IPS DF 4.7 (cell line): ENCODE data around the gene GRIK1.
A peak's percentile ranks its signal among the peaks of the same experiment; 100 is the strongest.

ENCODE experiments used
- DNase-seq: peaks from one replicate; pipeline ENCODE4 v3.0.0-alpha.2; 2013; ENCODE audit warnings: low spot score; ENCODE audit errors: extremely low read depth

The GRIK1 gene

GRCh38 chr21:29914326-29914725 lies 25.5 kb downstream of the GRIK1 start:
- no peak for DNase-seq

DNA sequence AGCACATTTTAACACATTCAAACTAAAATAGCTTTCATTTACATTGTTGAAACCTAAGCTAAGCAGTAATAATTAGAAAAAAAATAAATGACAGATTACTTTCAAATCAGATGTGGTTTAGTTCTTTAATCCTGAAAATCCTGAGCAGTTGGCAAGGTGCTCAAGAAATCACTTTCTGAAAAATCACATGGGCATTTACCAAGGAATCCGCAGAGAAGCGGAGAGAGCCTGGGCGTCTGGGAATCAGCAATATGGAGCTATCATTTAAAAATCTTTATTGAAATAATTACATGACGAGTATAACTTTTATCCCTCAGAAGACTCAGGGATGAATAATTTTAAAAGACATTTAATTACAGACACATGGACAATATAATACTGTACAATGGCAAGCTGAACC lies 30.2 kb downstream of the GRIK1 start:
- no peak for DNase-seq

GRCh38 chr21:29904359-29905282 lies 35.2 kb downstream of the GRIK1 start:
- DNase-seq = no peak

DNA sequence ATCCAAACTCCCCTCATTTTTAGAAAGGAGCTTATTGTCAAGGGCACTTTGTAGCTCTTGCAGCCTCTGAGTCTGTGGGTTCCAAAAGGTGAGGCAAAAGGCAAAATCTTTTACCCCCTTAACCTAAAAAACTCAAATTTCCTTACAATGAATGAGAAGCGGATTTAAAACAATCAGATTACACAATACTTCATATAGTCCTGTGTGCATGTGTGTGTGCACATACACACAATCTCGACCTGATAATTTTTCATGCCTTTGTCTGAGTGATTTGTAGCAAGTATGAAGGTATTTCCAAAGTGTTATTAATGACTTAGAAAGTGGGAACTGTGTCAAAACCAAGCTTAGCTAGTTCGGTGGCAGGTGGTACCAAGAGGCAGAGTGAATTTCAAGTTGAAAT lies 42.9 kb downstream of the GRIK1 start:
- DNase-seq = no peak

DNA sequence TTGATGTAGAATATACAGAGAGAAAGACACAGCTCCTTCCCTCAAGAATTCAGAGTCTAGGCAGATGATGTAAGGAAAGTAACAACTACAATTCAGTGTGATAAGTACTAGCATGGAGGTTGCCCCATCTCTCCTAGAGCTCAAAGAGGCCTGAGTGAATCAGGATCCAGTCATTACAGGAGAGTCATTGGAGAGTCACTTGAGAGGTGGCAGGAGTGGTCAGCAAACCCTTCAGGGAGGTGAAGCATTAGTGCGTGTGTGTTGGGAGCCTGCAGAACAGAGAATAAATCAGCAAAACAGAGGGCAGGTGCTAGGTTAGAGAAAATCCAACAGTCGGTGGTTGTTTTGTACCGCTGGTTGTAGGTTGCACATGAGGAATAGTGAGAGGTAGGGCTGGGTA lies 46.1 kb downstream of the GRIK1 start:
- DNase-seq = no peak

DNA sequence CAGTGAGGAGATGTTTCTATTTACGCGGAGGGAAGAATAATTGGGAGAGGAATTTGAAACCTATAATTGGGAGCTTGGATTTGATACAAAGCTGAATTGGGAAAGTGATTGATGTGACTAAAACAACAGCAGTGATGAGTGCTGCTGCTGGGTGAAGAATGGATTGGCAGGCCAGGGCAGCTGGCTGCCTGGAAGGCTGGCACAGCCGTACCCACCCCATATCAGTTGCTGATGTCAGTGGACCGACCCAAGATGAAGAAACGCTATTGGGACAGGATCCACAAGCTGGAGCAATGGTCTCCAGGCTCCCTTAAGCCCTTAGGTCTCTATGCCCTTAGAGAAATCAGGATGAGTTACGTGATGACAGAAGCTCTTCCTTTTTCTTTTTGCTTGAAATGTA lies 47.4 kb downstream of the GRIK1 start:
- DNase-seq = no peak

GRCh38 chr21:29888437-29888836 lies 51.4 kb downstream of the GRIK1 start:
- DNase-seq = no peak

- DNase-seq = no peak
These were observed 52.3 kb downstream of the GRIK1 start for GRCh38 chr21:29887313-29888009.

DNA sequence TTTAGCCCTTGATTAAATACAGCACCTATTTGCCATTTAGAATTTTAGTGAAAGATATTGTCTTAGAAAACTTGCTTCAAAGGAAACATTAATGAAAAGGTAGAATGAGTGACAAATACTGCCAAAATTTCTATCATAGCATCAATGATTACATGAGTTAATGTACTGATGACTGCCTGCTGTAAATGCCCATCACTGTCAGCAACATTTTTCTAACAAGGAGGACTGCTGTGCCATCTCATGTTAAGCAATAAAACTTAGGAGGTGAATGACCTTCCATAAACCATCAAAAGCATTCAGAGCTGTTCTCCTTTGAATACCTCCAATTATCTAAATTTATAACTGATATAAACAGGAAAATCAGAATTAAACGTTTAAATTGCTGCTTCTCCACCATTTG lies 54.3 kb downstream of the GRIK1 start:
- DNase-seq = no peak

- no peak for DNase-seq
These were observed 63.9 kb downstream of the GRIK1 start for GRCh38 chr21:29875873-29876272.

DNA sequence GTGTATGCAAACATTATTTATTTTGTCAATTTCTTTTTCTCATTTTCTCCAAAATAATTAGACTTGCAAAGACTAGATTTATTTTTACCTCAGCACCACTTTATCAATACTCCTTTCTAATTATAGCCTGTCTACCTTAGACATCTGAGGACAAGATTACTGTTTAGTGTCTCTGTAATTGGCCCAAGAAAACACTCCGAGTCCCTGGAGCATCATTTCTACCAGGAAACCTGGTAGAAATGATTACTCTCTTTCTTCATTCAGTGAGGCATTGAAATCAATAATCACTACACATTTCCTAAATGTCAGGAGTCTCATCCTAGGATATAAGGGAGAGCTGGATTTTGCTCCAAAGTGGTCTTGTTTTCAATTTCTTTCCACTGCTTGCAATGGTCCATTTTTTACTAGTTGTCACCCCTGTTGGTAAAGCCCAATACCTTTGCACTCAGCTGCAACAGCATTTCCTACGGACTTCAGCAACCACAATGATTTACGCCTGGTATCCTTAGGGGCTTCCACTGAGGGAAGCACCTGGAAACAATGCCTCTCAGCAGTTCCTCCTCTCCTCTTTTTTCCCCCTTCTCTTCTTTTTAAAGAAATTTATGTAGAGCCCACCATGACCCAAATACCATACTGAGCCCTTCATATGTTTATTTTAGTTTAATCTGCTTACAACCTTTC lies 64.6 kb downstream of the GRIK1 start:
- DNase-seq = no peak

GRCh38 chr21:29873908-29874307 lies 65.9 kb downstream of the GRIK1 start:
- DNase-seq = no peak

DNA sequence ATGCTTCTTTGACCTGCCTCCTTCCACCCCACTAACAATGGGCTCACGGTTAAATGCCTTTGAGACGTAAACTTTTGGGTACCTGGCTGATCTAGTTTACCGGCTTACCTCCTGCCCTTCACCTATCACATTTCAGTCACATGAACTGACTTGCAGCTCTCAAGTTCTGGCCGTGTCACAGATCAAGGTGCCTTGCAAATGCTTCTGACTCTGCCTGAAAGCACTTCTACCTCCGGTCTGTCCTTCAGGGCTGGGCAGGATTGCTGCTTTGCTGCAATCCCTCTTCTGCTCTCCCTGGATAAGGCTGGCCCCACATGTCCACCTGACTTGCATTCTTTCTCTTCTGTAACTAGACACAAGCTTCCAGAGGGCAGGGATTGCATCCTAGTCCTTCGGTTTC lies 69.0 kb downstream of the GRIK1 start:
- no peak for DNase-seq

DNA sequence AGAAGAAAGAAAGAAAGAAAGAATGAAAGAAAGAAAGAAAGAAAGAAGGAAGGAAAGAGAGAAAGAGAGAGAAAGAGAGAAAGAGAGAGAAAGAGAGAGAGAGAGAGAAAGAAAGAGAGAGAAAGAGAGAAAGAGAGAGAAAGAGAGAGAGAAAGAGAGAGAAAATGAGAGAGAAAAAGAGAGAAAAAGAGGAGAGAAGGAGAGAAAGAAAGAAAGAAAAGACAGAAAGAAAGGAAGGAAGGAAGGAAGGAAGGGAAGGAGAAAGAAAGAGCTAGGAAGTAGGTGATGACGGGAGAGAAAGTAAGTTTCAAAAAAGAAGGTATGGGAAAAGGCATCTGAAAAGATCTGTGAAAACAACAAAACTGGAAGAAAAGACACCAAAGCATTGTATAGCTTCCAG lies 72.0 kb downstream of the GRIK1 start:
- no peak for DNase-seq

DNA sequence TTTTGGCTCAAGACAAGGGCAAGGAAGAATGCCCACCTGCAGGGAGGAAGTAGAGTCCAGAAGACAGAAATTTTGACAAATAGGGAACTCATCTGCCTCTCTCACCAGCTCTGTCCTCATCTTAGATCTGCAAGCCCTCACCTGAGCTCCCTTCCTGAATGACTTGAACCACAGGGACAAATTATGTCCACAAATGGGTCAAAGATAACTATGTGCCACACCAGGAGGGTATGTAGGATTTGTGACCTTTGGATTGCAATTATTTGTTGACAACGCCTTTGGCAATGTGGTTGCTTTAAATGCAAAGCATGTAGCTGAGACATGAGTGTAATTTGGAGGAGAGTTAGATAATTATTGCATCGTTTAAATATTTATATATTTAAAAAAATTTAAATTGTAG lies 79.5 kb downstream of the GRIK1 start:
- no peak for DNase-seq

DNA sequence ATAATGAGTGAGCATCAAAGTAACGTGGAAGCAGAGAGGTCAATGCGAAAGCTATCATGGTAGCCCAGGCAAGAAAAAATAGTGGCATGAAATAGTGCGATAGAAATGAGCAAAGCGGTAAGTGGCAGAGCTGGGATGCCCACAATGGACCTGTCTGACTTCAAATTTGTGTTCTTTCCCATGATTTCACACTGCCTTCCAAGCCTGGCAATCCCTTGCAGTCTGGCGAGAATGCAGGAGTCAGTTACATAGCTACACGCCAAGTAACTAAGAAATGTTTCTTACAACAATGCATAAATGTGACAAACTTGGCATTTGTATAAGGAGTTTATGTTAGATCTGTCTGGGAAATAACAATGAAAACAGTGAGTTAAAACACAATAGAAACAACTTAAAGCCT lies 82.6 kb downstream of the GRIK1 start:
- no peak for DNase-seq

- no peak for DNase-seq
These were observed 85.0 kb downstream of the GRIK1 start for GRCh38 chr21:29854795-29855194.

- no peak for DNase-seq
These were observed 88.2 kb downstream of the GRIK1 start for GRCh38 chr21:29851611-29852010.

GRCh38 chr21:29849735-29850176 lies 90.0 kb downstream of the GRIK1 start:
- peak; percentile 36 for DNase-seq

DNA sequence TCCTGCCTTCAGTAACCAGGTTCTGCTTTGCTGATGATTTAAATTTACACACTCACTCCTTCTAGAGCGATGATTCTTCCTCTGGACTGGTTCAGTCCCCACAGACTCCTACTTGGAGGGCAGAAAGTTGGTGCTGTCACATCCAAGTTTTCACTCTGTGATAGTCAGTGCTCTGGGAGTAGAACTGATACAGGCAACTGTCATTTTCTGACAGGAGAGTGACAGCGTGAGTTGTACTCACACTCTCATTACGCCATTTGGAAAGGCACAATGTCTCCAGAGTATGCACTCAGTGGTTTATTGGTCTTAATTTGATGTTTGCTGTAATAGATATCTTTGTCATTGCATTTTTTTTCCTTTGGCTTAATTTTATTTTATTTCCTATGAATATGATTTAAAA lies 96.0 kb downstream of the GRIK1 start:
- DNase-seq = no peak

- DNase-seq = no peak
These were observed 105.2 kb downstream of the GRIK1 start for GRCh38 chr21:29834617-29835016.

DNA sequence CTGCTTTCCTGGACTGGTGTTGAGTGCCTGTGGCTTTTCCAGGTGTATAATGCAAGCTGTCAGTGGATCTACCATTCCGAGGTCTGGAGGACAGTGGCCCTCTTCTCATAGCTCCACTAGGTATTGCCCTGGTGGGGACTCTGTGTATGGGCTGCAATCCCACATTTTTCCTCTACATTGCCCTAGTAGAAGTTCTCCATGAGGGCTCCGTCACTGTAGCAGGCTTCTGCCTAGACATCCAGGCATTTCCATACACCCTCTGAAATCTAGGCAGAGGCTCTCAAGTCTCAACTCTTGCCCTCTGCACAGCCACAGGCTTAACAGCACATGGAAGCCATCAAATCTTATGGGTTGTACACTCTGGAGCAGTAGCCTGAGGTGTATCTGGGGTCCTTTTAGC lies 107.6 kb downstream of the GRIK1 start:
- DNase-seq = no peak
